WTC11 (cell line): ENCODE measurements around the gene LIPM. TPM values are rescaled to one million over a fixed set of nuclear protein-coding genes. Genes with fewer than 3 reads are reported as not detected.

Source experiments
- ATAC-seq: fragments of 200-7000 bp; cut with Tn5 transposase; 2 replicates; pipeline ENCODE4 v1.10.0; 2021; ENCODE audit warnings: mild to moderate bottlenecking, moderate library complexity
- CTCF ChIA-PET: fragments of 300-600 bp; sonication (Branson Sonifier 250); formaldehyde crosslinking; loops from one replicate; lab custom pipeline; 2021; ENCODE audit warnings: antibody characterized with exemption; lab: Charles Lee
- POLR2A ChIA-PET: fragments of 350-600 bp; sonication (Branson Sonifier 250); formaldehyde crosslinking; loops from one replicate; lab custom pipeline; 2021; ENCODE audit warnings: antibody characterized with exemption; lab: Charles Lee
- DNase-seq: peaks from one replicate; pipeline ENCODE4 v3.0.0; 2021; ENCODE audit warnings: low spot score
- H3K27ac Mint-ChIP-seq: 2 replicates; pipeline ENCODE4 v1.8.0; 2021; ENCODE audit warnings: mixed read lengths
- H3K27me3 Mint-ChIP-seq: 2 replicates; pipeline ENCODE4 v1.8.0; 2021; ENCODE audit warnings: low read depth, mild to moderate bottlenecking, moderate library complexity, mixed read lengths
- H3K36me3 Mint-ChIP-seq: 2 replicates; pipeline ENCODE4 v1.8.0; 2021; ENCODE audit warnings: mixed read lengths
- H3K4me1 Mint-ChIP-seq: 2 replicates; pipeline ENCODE4 v1.8.0; 2022; ENCODE audit warnings: mixed read lengths
- H3K4me3 Mint-ChIP-seq: 2 replicates; pipeline ENCODE4 v1.8.0; 2021; ENCODE audit warnings: mild to moderate bottlenecking, moderate library complexity, mixed read lengths
- H3K9me3 Mint-ChIP-seq: 2 replicates; pipeline ENCODE4 v1.8.0; 2021; ENCODE audit warnings: mixed read lengths
- JAZF1 ChIP-seq: fragments of 250-450 bp; sonication (Bioruptor Pico); IDR thresholded peaks from 2 replicates; pipeline ENCODE4 v1.9.0; 2021; ENCODE audit warnings: moderate library complexity, mild to moderate bottlenecking, inconsistent platforms
- ZNF232 ChIP-seq: sonication (generic); formaldehyde crosslinking; IDR thresholded peaks from 2 replicates; pipeline ENCODE4 v1.8.0; 2022; ENCODE audit warnings: mild to moderate bottlenecking, missing genetic modification reagents
- total RNA-seq: library from RNA; stranded (reverse); gene quantifications from 3 replicates; pipeline ENCODE4 v1.2.3, GENCODE V29; 2021
- TF ChIP-seq, protein P1 (sequence below): sonication (generic); formaldehyde crosslinking; IDR thresholded peaks from 2 replicates; pipeline ENCODE4 v1.8.0; 2022; ENCODE audit warnings: mild to moderate bottlenecking, missing genetic modification reagents
- TF ChIP-seq, protein P2 (sequence below): sonication (generic); formaldehyde crosslinking; IDR thresholded peaks from 2 replicates; pipeline ENCODE4 v1.8.0; 2022; ENCODE audit warnings: missing genetic modification reagents
- TF ChIP-seq, protein P3 (sequence below): sonication (generic); formaldehyde crosslinking; IDR thresholded peaks from 2 replicates; pipeline ENCODE4 v1.8.0; 2022; ENCODE audit warnings: mild to moderate bottlenecking, missing genetic modification reagents
- TF ChIP-seq, protein P4 (sequence below): sonication (generic); formaldehyde crosslinking; IDR thresholded peaks from 2 replicates; pipeline ENCODE4 v1.8.1; 2023; ENCODE audit warnings: mild to moderate bottlenecking, missing genetic modification reagents, moderate library complexity
- TF ChIP-seq, protein P5 (sequence below): sonication (generic); formaldehyde crosslinking; IDR thresholded peaks from 2 replicates; pipeline ENCODE4 v1.8.1; 2023; ENCODE audit warnings: mild to moderate bottlenecking, missing genetic modification reagents
- TF ChIP-seq, protein P6 (sequence below): fragments of 250-450 bp; sonication (Bioruptor Pico); IDR thresholded peaks from 2 replicates; pipeline ENCODE4 v1.9.0; 2021; ENCODE audit warnings: mild to moderate bottlenecking, borderline replicate concordance

Gene LIPM
- total RNA-seq, 1 experiment from 2014 or later = not detected

DNA sequence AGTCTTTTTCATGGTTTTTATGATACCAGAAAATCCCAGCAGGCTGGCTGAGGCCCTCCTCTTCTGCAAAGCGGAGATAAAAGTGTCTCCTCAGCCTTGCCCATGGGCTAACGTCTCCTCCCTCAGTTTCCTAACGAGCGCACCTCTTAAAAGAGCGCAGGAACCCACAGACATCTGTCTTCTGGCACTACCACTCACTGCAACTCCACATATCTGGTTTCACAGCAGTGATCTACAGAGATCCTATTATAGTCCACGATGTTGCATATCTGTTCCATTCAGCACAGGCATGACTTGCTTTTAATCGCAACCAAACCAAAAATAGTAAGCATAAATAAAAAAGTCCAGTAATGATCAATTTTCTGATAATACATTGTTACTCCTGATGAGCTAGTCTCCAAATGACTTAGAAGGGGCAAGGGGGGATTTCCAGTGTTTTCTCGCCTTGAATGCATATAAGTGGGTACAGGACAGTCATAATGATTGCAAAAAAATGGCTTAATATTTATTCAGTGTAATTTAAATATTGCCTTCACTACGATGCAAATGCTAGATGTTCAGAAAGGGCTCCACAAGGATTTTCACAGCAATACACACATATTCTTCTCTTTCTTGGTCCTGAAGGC is 28.2 kb downstream of the LIPM start:
- POLR2A ChIA-PET = no interaction called here

DNA sequence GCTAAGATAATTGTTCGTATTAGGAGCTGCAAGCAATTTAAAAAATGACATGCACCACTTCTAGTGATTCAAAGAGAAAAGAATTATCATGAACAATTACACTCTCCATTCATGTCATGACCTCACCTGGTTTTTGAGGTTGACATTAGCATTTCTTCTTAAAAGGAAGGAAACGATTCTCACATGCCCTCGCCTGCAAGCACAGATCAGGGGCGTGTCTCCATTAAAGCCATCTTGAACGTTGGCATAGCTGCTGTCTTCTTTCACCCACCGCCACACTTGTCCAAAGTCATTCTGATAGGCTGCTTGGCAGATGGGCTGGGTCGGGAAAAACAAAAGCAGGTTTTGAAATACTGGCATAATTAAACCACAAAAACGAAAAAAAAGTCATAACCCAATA is 29.2 kb downstream of the LIPM start:
- Mint-ChIP-seq H3K4me1 (no peaks in the 10 kb centered on the region), H3K27me3 (no peaks in the 10 kb centered on the region), H3K4me3 (no peak overlapping the region), H3K9me3 (no peaks in the 10 kb centered on the region), H3K36me3 (no peaks in the 10 kb centered on the region), H3K27ac (no peak overlapping the region)
- no peak for ATAC-seq
- POLR2A ChIA-PET = no interaction called here
- TF ChIP-seq, protein P1, sequence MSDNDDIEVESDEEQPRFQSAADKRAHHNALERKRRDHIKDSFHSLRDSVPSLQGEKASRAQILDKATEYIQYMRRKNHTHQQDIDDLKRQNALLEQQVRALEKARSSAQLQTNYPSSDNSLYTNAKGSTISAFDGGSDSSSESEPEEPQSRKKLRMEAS (CRISPR knock-in tag) = no peak
- TF ChIP-seq, protein P2, sequence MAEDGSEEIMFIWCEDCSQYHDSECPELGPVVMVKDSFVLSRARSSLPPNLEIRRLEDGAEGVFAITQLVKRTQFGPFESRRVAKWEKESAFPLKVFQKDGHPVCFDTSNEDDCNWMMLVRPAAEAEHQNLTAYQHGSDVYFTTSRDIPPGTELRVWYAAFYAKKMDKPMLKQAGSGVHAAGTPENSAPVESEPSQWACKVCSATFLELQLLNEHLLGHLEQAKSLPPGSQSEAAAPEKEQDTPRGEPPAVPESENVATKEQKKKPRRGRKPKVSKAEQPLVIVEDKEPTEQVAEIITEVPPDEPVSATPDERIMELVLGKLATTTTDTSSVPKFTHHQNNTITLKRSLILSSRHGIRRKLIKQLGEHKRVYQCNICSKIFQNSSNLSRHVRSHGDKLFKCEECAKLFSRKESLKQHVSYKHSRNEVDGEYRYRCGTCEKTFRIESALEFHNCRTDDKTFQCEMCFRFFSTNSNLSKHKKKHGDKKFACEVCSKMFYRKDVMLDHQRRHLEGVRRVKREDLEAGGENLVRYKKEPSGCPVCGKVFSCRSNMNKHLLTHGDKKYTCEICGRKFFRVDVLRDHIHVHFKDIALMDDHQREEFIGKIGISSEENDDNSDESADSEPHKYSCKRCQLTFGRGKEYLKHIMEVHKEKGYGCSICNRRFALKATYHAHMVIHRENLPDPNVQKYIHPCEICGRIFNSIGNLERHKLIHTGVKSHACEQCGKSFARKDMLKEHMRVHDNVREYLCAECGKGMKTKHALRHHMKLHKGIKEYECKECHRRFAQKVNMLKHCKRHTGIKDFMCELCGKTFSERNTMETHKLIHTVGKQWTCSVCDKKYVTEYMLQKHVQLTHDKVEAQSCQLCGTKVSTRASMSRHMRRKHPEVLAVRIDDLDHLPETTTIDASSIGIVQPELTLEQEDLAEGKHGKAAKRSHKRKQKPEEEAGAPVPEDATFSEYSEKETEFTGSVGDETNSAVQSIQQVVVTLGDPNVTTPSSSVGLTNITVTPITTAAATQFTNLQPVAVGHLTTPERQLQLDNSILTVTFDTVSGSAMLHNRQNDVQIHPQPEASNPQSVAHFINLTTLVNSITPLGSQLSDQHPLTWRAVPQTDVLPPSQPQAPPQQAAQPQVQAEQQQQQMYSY = no peak
- TF ChIP-seq, protein P3, sequence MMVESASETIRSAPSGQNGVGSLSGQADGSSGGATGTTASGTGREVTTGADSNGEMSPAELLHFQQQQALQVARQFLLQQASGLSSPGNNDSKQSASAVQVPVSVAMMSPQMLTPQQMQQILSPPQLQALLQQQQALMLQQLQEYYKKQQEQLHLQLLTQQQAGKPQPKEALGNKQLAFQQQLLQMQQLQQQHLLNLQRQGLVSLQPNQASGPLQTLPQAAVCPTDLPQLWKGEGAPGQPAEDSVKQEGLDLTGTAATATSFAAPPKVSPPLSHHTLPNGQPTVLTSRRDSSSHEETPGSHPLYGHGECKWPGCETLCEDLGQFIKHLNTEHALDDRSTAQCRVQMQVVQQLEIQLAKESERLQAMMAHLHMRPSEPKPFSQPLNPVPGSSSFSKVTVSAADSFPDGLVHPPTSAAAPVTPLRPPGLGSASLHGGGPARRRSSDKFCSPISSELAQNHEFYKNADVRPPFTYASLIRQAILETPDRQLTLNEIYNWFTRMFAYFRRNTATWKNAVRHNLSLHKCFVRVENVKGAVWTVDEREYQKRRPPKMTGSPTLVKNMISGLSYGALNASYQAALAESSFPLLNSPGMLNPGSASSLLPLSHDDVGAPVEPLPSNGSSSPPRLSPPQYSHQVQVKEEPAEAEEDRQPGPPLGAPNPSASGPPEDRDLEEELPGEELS (CRISPR knock-in tag) = no peak
- CTCF ChIA-PET = interaction anchor here (0.9 to 1.1 kb wide), 2 partner anchors 101 to 103 kb away, joined by 4 to 5 read pairs; no protein-coding TSS in a partner anchor
- no peak for DNase-seq

More for the DNA sequence above, 28.2 kb downstream of the LIPM start:
- ATAC-seq (no peak), DNase-seq (no peak)
- Mint-ChIP-seq H3K4me1 (no peaks in the 10 kb centered on the region), H3K27me3 (no peaks in the 10 kb centered on the region), H3K36me3 (no peaks in the 10 kb centered on the region), H3K9me3 (no peaks in the 10 kb centered on the region), H3K4me3 (no peak overlapping the region), H3K27ac (no peak overlapping the region)
- TF ChIP-seq ZNF232 (CRISPR knock-in tag) (no peak), JAZF1 (CRISPR knock-in tag) (no peak)
- TF ChIP-seq, protein P4, sequence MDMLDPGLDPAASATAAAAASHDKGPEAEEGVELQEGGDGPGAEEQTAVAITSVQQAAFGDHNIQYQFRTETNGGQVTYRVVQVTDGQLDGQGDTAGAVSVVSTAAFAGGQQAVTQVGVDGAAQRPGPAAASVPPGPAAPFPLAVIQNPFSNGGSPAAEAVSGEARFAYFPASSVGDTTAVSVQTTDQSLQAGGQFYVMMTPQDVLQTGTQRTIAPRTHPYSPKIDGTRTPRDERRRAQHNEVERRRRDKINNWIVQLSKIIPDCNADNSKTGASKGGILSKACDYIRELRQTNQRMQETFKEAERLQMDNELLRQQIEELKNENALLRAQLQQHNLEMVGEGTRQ = no peak
- TF ChIP-seq, protein P5, sequence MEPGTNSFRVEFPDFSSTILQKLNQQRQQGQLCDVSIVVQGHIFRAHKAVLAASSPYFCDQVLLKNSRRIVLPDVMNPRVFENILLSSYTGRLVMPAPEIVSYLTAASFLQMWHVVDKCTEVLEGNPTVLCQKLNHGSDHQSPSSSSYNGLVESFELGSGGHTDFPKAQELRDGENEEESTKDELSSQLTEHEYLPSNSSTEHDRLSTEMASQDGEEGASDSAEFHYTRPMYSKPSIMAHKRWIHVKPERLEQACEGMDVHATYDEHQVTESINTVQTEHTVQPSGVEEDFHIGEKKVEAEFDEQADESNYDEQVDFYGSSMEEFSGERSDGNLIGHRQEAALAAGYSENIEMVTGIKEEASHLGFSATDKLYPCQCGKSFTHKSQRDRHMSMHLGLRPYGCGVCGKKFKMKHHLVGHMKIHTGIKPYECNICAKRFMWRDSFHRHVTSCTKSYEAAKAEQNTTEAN = no peak
- TF ChIP-seq, protein P6, sequence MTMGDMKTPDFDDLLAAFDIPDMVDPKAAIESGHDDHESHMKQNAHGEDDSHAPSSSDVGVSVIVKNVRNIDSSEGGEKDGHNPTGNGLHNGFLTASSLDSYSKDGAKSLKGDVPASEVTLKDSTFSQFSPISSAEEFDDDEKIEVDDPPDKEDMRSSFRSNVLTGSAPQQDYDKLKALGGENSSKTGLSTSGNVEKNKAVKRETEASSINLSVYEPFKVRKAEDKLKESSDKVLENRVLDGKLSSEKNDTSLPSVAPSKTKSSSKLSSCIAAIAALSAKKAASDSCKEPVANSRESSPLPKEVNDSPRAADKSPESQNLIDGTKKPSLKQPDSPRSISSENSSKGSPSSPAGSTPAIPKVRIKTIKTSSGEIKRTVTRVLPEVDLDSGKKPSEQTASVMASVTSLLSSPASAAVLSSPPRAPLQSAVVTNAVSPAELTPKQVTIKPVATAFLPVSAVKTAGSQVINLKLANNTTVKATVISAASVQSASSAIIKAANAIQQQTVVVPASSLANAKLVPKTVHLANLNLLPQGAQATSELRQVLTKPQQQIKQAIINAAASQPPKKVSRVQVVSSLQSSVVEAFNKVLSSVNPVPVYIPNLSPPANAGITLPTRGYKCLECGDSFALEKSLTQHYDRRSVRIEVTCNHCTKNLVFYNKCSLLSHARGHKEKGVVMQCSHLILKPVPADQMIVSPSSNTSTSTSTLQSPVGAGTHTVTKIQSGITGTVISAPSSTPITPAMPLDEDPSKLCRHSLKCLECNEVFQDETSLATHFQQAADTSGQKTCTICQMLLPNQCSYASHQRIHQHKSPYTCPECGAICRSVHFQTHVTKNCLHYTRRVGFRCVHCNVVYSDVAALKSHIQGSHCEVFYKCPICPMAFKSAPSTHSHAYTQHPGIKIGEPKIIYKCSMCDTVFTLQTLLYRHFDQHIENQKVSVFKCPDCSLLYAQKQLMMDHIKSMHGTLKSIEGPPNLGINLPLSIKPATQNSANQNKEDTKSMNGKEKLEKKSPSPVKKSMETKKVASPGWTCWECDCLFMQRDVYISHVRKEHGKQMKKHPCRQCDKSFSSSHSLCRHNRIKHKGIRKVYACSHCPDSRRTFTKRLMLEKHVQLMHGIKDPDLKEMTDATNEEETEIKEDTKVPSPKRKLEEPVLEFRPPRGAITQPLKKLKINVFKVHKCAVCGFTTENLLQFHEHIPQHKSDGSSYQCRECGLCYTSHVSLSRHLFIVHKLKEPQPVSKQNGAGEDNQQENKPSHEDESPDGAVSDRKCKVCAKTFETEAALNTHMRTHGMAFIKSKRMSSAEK (CRISPR knock-in tag) = no peak
- CTCF ChIA-PET = interaction anchor here (0.9 to 1.1 kb wide), 2 partner anchors 102 kb away, joined by 4 to 5 read pairs; no protein-coding TSS in a partner anchor
